Measurements from ENCODE around the gene MOCOS.
A peak's percentile ranks its signal among the peaks of the same experiment; 100 is the strongest.

Gene MOCOS

GRCh38 chr18:36186461-36187192 is 670 bp upstream of the MOCOS start:
- H3K4me3 Mint-ChIP-seq, result peak overlapping the region; percentile 87 to 89 (median 88)
- peaks cover 17% of the 10 kb centered on the region for H3K4me1 Mint-ChIP-seq
- H3K9me3 Mint-ChIP-seq, result no peaks in the 10 kb centered on the region
- peaks cover 57% of the 10 kb centered on the region for H3K27me3 Mint-ChIP-seq (ENCODE audit: low read depth)
- no peak overlapping the region for H3K27ac Mint-ChIP-seq
- H3K36me3 Mint-ChIP-seq (ENCODE audit: low read depth), result no peaks in the 10 kb centered on the region
- TF ChIP-seq CTCF (IDR thresholded peaks at IDR 0.05; ENCODE audit: unreplicated experiment in 3 of 3), result no peak

GRCh38 chr18:36187826-36188721 is 777 bp downstream of the MOCOS start:
- H3K4me1 Mint-ChIP-seq, result peaks cover 17% of the 10 kb centered on the region
- H3K9me3 Mint-ChIP-seq, result no peaks in the 10 kb centered on the region

GRCh38 chr18:36188916-36189315 is 1.6 kb downstream of the MOCOS start:
- TF ChIP-seq CTCF (IDR thresholded peaks at IDR 0.05; ENCODE audit: unreplicated experiment in 3 of 3), result no peak
- Mint-ChIP-seq H3K4me3 (peak overlapping the region; percentile 86 to 88 (median 88)), H3K27ac (no peak overlapping the region), H3K9me3 (no peaks in the 10 kb centered on the region), H3K27me3 (ENCODE audit: low read depth) (peaks cover 52% of the 10 kb centered on the region), H3K36me3 (ENCODE audit: low read depth) (no peaks in the 10 kb centered on the region), H3K4me1 (peaks cover 17% of the 10 kb centered on the region)

More at GRCh38 chr18:36187826-36188721, 777 bp downstream of the MOCOS start:
- H3K27ac Mint-ChIP-seq, result no peak overlapping the region
- H3K36me3 Mint-ChIP-seq (ENCODE audit: low read depth), result no peaks in the 10 kb centered on the region
- H3K27me3 Mint-ChIP-seq (ENCODE audit: low read depth), result peaks cover 54% of the 10 kb centered on the region
- H3K4me3 Mint-ChIP-seq, result peak overlapping the region; percentile 86 to 88 (median 88)
- TF ChIP-seq CTCF (IDR thresholded peaks at IDR 0.05; ENCODE audit: unreplicated experiment in 3 of 3), result no peak

GRCh38 chr18:36189486-36189885 is 2.2 kb downstream of the MOCOS start:
- Mint-ChIP-seq H3K27ac (no peak overlapping the region), H3K9me3 (no peaks in the 10 kb centered on the region), H3K4me1 (peaks cover 17% of the 10 kb centered on the region), H3K27me3 (ENCODE audit: low read depth) (peaks cover 52% of the 10 kb centered on the region), H3K36me3 (ENCODE audit: low read depth) (no peaks in the 10 kb centered on the region), H3K4me3 (peak overlapping the region; percentile 86 to 88 (median 88))
- TF ChIP-seq CTCF (IDR thresholded peaks at IDR 0.05; ENCODE audit: unreplicated experiment in 3 of 3), result no peak

- H3K27ac Mint-ChIP-seq, result no peak overlapping the region
- TF ChIP-seq CTCF (IDR thresholded peaks at IDR 0.05; ENCODE audit: unreplicated experiment in 3 of 3), result no peak
- H3K27me3 Mint-ChIP-seq (ENCODE audit: low read depth), result peaks cover 34% of the 10 kb centered on the region
- H3K36me3 Mint-ChIP-seq (ENCODE audit: low read depth), result no peaks in the 10 kb centered on the region
- peaks cover 23% of the 10 kb centered on the region for H3K4me1 Mint-ChIP-seq
- H3K4me3 Mint-ChIP-seq, result no peak overlapping the region
- no peaks in the 10 kb centered on the region for H3K9me3 Mint-ChIP-seq
Measured at GRCh38 chr18:36191286-36191685, 4.0 kb downstream of the MOCOS start.
